GM18858 (cell line): Measurements from ENCODE around the gene AJUBA.
"Not testable (repeated sequence)": the region's sequence is repeated elsewhere in the genome, so short reads cannot be mapped to it uniquely, and the experiment has no call there.

Experiments used
- ATAC-seq: cut with Tn5 transposase; IDR thresholded peaks from one replicate; pipeline ENCODE4 v1.9.1; 2021; ENCODE audit not compliant: unreplicated experiment

AJUBA gene

DNA sequence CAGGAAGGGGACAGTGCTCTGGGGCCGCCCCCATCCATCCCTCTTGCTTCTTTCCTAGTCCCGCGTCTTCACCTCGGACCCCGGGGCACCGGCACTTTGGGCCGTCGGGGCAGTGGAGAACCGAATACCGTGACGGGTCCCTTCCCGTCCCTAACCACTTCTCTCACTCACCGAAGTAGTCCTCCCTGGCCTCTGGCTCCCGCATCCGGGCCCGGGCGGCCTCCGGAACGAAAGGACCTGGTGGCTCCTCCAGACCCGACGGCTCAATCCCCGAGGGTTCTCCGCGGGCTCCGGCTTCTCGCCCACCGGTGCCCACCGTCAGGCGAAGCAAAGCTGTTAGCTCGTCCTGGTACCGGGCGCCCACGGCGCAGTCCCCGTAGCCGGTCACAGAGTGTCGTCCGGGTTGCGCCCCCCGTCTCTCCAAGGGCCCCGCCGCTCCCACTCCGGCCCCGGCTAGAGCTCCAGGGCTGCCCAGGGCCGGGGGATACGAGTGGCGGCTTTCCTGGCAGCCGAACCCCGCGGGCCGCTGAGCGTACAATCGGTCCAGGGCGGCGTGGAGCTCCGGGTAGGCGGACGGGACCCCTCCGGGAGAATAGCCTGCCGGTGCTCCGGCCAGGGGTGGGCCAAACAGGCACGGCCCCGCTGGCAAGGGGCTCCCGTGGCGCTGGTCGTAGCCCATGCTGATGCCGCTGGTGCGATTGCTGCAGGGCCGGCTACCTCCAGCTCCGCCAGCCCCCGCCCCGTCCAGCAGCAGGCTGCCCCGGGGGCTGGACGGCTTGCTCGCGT is 1.1 kb downstream of the AJUBA start:
- ATAC-seq, result no peak

GRCh38 chr14:22980672-22981089 is 1.7 kb downstream of the AJUBA start:
- ATAC-seq, result no peak

DNA sequence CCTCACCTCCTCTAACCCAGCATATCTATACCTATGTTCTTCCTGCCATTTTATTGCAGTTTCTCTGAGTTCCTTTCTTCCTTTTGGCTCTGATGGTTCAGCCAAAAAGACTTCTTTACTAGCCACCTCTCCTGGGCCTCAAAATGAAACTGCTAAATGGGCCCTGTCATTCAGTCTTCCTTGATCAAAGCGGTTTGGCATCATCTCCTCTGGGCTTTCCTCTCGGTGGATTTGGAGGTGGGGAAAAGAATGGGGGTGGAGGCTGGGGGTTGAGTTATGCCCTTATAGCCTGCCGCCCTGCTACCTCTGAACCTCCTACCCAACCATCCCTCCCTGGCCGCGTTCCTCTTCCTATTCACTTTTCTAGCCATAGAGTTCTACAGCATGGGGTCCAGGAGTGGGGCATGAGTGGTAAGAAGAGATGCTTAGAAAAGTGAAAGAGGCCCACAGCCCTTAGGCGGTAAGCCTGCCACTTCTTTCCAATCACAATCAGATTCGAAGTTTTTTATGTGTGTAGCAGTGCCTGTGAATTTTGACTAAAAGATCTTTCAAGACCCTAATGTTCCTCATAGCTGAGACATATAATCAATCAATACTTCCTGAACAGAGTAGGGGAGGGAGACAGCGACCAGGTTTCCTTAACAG is 2.5 kb downstream of the AJUBA start:
- ATAC-seq, result no peak

DNA sequence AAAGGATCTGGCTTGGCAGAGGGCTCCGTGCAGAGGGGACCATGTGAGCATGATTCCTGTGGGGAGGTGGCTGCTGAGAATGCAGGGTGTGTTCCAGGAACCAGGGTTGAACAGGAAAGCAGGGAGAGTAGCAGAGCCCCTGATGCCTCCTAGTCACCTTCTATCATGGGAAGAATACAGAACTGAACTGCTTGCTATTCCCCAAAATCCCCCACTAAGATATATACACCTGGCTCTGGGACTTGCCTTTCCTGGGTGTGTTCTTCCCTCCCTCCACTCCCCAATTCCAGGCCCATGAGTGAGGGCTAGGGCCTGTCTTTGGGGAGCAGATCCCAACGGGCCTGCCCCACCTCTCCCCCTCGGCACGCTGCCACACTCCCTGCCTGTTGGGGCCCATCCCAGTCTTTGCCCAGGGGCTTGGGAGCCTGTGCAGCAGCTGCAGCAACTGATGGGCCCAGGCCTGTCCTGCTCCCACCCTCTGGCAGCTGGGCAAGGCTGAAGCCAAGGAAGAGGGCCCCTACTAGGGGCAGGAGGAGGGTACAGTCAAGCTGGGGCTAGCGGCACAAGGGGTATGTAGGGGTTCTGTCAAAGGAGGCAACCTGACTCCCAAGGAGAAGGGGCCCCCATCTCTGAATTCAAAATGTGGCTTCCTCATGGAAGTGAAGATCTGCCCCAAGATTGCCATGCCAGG is 3.2 kb downstream of the AJUBA start:
- ATAC-seq, result no peak

DNA sequence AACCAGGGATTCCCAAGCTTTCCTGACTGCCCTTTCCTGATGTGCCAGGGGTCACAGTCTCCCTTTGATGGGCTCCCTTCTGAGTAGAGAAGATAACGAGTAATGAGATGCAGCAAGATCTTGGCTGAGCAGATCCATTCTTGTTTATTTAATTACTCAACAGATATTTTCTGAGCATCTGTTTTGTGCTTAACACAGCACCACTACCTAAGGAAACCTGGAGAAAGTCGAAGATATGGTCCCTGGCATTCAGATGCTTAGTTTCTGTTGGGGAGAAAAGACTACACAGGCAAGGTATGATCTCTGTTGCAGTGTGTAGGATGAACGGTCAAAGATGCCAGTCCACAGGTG is 3.9 kb downstream of the AJUBA start:
- no peak for ATAC-seq

- no peak for ATAC-seq
These were observed 4.5 kb downstream of the AJUBA start for GRCh38 chr14:22977684-22978486.

GRCh38 chr14:22977434-22977683 is 5.0 kb downstream of the AJUBA start:
- no peak for ATAC-seq

DNA sequence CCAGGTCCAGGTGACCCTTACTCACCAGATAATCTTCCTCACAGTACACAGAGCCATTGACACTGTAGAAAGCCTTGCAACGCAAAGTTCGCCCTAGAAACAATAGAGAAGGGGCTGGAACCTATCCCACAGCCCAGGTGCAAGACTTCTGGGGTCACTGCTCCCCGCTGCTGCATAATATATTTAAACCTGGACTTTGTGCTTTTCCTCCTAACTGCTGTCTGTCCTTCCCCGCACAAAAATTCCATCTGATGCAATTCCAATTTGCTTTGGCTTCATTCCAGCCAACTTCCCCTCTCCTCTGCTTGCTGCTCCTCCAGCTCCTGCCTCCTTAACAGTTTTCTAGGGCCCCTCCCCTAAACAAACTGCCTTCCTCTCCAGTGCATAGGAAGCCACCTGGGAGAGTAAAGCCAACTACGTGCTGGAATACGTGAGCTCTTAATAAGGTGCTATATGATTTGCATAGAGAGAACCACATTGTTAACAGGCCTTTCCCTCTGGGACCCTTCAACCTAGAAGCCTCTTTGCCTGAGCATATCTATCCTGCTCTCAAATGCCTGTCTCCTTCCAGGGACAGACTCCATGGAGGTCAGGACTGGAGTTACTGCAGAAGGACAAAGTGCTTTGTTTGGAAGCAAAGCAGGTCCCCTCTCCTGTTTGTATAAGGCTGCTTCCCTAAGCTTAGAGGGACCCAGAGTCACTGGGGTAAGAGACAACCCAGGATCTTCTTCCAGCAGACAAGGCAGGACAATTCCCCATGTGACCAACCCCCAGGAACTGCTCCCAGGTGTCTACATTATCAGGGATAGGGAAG is 5.5 kb downstream of the AJUBA start:
- no peak for ATAC-seq

DNA sequence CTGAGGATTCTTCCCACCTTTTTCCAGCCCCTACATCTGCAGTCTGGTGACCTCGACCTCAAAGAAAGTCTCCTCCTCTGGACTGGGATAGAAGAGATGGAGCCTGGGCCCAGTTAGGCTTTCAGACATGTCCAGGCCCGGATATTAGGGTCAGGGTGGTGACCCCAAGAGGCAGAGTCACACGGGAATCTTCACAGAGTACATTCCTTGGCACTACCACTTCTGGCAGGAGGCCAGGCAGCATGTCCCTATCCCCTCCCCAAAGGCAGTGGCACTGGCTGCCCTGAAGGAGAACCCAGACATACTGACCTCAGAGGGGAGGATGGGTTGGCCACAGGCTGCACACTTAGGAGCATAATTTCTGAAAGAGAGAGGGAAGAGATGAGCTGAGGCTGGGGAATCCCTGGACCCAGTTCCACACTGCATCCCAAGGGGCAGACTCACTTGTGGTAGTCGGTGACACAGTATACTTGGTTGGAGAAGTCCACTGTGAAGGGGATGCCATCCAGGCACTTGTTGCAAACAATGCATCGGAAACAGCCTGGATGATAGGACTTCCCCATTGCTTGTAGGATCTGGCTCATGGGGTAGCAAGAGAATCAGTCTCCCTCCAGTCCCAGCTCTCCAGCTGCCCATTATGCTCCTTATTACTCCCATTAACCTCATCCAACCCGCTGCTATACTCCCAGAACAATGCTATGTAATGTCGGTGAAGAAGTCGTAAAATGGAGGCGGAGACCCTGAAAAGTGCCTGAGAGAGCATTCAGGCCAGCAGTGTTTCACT is 7.6 kb downstream of the AJUBA start:
- ATAC-seq, result no peak

DNA sequence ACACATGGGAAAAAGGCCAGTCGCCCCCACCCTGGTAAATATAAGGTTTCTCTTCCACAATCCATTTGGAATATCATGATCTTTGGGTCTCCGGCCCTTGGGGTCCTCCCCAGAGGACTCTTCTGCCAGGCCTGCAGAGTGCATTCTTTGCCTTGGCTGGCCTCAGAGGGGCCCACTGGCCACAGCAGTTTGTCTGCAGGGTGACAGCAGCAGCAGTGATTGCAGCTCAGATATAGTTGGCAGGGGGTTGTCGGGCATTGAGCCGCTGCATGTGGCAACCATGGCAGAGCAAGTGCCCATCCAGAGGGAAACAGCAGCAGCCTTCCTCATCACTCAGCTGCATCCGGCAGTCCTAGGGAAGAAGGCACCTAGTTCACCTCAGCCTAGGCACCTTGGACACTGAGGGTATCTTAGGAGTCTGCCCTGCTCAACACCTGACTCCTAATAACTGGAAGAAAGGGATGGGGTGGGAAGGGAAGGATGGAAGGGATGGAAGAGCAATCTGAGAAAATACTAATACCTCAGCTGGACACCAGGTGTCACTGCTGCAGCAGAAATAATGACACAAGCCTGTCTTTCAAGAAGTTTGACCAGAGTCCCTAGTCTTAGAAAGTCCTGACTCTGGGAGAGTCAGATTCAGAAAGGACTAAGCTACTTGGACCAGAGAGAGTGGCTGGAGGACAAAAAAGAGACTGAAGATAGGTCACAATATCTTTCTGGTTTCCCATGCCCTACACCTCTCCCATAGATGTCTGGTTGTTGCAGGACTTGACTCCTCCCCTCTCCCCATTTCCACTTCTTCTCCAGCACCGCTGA is 8.9 kb downstream of the AJUBA start:
- ATAC-seq, result no peak

- no peak for ATAC-seq
These were observed 9.9 kb downstream of the AJUBA start for GRCh38 chr14:22972313-22972930.

- no peak for ATAC-seq
These were observed 11.2 kb downstream of the AJUBA start for GRCh38 chr14:22971152-22971551.

DNA sequence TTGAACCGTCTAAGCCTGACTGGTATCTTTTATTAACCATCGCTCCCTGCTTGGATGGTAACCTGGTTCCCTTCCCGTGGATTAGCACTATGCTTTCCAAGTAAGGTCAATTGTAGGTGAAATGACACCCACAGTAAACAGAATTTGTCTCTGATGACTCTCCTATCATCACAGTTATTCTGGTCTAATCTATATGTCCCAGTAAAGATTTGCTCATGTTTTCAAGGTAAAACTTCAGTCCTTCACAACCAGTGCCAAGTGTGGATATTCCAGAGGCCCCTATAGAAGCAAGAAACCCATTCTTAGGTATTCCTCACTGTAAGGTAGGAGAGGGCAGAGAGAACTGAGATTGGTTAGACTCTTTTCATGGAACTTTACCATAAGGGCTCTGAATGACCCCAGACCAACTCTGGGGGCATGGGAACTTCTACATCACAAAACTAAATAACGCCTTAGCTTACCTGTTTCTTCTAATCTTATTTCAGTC is 15.5 kb downstream of the AJUBA start:
- no peak for ATAC-seq

DNA sequence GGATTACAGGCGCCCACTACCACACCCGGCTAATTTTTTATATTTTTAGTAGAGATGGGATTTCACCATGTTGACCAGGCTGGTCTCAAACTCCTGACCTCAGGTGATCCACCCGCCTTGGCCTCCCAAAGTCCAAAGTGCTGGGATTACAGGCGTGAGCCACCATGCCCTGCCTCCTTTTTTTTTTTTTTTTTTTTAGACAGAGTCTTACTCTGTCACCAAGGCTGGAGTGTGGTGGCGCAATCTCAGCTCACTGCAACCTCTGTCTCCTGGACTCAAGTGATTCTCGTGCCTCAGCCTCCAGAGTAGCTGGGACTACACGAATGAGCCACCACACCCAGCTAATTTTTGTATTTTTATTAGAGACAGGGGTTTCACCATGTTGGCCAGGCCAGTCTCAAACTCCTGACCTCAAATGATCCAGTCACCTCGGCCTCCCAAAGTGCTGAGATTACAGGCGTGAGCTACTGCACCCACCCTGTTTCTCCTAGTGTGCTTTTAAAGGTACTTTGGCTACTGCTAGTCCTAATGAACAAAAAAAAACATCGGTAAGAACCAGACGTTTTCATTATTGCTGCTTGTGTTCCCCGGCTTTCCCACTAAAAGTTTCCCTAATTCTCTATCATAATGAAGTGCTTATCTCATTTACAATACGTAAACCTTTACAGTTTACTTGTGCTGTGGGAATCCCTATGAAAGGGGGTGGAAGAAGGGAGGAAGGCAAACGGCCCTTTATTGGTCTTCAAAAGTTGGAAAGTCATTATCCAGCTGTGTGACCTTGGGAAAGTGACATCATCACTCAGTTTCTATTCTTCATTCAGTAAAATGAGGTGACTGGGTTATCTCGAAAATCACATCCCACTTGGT is 16.2 kb downstream of the AJUBA start:
- not testable (repeated sequence) for ATAC-seq

GRCh38 chr14:22962061-22962676 is 20.2 kb downstream of the AJUBA start:
- ATAC-seq, result no peak

DNA sequence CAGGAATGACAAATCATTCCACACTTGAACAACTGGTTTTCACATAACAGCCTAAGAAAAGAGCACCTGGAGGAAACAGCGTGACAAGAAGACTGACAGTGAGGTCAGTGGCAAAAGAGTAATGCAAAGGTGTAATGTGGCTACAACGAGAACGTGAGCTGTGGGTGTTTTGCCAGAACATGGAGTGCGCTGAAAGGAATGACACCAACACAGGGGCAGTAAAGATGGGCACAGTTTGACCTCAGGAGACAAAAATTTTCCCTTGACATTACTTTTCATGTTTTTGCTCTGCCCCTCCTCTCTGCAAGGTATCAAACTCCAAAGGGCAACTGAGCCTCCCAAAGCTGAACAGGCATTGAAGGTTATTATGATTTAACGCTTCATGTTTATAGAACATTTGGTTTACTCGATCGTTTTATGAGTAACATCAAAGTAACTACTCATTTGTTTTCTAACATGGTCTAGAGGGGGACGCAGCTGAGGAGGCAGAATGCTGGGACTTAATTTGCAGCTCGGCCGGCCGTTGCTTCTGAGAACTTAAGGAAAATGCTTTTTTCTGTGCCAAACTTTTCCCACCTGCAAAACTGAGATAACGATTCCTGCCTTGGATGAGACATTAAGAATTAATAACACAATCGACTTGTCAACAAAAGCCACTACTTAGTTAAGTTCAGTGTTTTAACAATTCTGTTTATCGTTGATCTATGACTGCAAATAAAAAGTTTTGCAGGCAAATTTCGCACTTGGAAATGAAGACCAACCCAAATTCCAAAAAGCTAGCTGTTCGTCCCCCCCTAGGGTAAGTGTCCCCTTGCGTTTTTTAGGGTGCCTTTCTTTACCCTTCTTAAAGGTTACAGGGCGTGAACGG is 26.4 kb downstream of the AJUBA start:
- ATAC-seq, result no peak
